ENCODE data around the gene ARL13B. TPM values are rescaled to one million over a fixed set of nuclear protein-coding genes. Genes with fewer than 3 reads are reported as not detected.

The ARL13B gene
- total RNA-seq, 1 donor from 2014 or later = 9.6 TPM

DNA sequence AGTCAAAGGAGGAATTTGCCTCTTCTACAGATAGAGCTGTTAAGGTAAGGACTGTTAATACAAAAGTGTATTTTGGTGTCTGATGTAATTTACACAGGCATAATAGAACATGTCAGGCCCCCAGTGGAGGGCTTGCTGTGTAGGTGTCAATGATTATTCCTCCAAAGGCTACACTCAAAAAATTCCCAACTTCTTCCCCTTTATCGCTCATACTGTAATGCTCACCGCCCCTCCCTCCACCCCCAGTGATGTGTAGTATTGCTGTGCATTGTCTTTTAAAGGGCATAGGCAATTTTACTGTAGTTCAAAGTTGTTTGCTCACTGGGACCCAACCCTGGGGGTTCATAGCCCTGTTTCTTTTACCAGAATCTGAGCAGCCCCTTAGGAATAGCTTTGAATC, 115.2 kb downstream of the ARL13B start:
- intact Hi-C loops (cut with micrococcal nuclease) = no loop called here

DNA sequence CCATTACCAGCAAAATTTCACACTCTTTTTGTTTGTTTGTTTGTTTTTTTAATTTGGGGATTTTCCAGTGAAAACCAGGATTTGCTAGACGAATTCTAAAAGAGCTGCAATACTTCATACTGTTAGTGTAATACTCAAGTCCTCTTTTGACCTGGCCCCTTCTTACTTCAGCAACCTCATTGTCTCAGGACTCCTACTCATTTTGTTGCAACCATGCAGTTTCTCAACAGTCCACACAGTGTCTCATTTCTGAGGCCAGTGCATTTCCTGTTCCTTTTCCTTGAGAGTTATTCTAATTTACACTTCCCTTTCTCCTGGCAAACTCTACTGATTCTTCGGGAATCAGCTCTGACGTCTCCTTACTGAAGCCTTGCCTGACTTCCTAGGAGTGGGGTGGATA, 118.5 kb downstream of the ARL13B start:
- intact Hi-C loops (cut with micrococcal nuclease) = no loop called here

DNA sequence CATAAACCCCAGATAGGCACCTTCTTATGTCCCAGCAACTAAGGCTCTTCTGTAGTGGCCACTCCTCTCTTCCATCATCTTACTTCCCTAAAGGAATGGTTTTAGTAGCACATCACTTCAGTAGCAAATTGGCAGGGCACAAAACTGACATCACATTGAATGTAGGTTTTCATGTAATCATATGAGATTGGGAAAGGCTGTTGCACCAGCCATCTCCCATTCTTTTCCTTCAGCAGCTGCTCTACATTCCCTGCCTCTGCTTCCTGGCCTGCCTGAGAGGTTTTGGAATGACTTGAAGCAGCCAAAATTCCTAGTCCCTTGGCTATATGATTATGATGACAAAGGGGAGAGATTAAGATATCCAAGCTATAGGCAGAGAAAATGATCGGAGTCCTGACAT, 119.4 kb downstream of the ARL13B start:
- intact Hi-C loops (cut with micrococcal nuclease) = no loop called here

DNA sequence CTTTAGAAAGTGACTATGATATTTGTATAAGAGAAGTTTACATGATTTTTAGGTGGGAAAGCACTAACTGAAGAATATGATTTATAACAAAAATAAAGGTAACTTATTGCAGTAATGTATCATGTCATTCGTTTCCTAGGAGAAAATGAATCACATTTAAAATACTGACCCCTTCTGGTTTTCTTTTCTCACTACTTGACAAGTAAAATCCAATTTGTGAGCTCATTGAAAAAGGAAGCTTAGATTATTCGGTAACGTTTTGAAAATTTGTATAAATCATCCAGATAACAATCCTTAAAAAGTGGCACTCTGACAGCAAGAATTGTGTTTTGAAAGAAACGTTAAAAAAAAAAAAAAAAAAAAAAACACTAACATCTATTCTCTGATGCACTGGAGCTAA, 121.9 kb downstream of the ARL13B start:
- intact Hi-C loops (cut with micrococcal nuclease) = loop anchor here (1.0 to 5.0 kb wide), 2 partner anchors 98 to 145 kb away; no protein-coding TSS in a partner anchor

Other genes with a start within 250 kb of the ARL13B start
- gene PROS1, start 6.3 kb upstream of the ARL13B start, total RNA-seq = 1.1 and 1.2 TPM in 2 replicates
- gene STX19, start 48.4 kb downstream of the ARL13B start, total RNA-seq = not detected in 2 replicates
- 7.9 and 9.2 TPM in 2 replicates for gene DHFR2, start 82.8 kb downstream of the ARL13B start, total RNA-seq
- 16.4 and 20.8 TPM in 2 replicates for gene NSUN3, start 82.9 kb downstream of the ARL13B start, total RNA-seq